A204.1 (cell line): Measurements from ENCODE around the gene MYOZ1.
"Not testable (repeated sequence)": the region's sequence is repeated elsewhere in the genome, so short reads cannot be mapped to it uniquely, and the experiment has no call there.

Experiments used
- FAIRE-seq: peaks from 2 replicates; lab custom pipeline; 2012; peaks lifted over from hg19 to GRCh38; lab: Jason Lieb, UNC

Gene MYOZ1

DNA sequence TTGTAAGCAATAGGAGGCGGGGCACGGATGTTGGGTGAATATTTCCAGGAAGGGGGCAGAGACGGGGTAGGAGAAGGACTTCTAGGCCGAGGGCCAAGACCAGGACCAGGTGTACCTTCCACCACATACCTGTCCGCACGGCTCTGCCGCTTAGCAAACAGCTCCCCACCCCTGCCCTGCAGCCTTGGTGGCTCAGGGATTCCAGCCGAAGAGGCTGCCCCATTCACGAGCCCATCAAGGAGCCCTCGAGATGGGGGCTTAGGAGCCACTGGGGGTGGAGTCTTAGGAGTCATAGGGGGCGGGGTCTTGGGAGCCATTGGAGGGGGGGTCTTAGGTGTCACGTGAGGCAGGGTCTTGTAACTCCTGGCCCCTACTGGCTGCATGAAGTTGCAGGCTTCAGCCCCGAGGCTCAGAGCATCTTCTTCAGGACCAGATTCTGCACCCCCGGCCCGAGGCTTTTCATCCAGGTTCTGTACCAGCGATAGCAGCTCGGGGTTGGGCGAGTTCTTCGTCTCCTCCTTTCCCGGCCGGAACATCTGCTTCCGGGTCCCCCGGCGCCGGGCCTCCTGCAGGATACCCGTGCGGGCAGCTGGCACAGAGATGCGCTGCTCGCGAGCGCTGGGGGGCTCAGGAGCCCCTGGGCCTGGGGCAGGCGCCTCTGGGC is 6.1 kb upstream of the MYOZ1 start:
- no peak for FAIRE-seq

- no peak for FAIRE-seq
Observed at GRCh38 chr10:73646598-73647041, 5.3 kb upstream of the MYOZ1 start.

GRCh38 chr10:73645251-73645650 is 4.0 kb upstream of the MYOZ1 start:
- FAIRE-seq, result no peak

DNA sequence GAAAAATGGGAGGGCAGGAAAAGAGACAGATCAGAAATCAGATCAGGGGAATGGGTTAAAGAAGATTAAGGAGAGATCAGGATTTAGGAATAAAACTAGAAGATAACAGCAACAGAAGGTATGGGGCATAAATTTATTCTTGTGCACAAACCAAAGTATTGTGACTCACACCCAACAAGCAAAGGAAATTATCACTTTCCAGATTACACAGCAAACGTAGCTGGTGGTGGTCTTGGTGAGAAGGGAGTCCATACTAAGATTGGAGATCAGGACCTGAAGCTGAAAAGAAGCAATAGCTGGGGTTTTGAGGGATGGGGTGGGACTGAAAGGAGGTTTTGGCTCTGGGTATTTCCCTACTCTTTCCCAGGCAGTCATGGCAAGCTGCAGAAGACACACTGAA is 3.5 kb upstream of the MYOZ1 start:
- FAIRE-seq, result no peak

DNA sequence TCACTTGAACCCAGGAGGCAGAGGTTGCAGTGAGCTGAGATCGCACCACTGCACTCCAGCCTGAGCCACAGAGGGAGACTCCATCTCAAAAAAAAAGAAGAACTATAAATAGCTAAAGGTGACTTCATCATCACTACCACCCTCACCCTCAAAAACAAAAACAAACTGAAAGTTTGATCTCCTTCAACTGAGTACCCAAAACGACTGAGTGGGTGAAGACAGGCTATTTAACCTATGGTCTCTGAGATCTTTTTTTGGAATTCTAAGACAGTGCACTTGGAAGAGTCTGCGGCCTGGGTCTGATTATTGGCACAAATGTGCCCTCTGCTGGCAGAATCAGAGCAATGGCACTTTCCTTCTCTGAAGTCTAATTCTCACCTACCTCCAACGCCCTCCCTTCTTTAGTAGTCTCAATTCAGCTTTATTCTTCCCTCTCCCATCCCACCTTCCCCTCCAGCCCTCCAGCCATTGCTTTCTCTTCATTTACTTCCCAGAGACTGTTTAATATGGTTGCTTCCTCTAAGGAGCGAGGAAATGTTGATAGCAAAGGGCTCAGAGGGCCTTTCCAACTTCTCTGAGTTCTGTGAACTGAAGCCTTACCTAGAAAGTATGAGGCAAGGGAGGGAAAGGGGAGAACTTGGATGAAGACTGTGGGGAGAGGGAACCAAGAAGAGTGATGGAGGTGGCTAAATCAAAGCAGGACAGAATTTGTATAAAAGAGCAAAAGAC is 2.9 kb upstream of the MYOZ1 start:
- FAIRE-seq, result peak; percentile 85

- FAIRE-seq, result no peak
Observed at GRCh38 chr10:73643362-73643761, 2.1 kb upstream of the MYOZ1 start.

DNA sequence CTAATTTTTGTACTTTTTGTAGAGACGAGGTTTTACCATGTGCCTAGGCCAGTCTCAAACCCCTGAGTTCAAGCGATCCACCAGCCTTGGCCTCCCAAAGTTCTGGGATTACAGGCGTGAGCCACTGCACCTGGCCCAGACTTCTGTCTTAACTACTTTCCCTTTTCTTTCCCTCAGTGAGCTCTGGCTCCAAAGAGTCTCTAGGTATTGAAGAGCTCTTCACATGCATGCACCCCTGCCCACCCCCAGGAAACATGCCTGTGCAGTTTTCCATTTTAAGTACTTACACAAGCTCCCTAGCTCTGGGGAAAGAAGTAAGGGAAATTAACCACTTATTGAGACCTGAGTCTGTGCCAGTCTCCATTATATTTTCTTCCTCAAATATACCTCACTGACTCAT is 2.0 kb downstream of the MYOZ1 start:
- no peak for FAIRE-seq

DNA sequence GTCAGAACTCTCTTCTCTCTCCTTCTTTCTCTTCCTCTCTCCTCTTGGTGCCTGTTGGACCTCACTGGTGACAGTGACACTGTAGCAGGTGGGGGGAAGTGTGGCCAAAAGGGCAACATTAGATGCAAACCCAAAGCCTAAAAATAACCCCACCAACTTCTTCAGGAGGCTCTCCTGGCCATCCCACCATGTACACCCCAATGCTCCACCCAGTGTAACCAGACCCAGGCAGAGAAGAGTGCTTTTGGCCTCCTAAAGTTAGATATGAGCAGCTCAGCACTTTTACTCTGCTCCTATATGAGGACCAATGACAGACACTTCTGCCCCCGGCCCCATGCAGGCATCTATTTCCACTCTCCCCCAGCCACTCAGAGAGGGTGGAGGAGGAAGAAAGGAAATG is 5.5 kb downstream of the MYOZ1 start:
- FAIRE-seq, result no peak

DNA sequence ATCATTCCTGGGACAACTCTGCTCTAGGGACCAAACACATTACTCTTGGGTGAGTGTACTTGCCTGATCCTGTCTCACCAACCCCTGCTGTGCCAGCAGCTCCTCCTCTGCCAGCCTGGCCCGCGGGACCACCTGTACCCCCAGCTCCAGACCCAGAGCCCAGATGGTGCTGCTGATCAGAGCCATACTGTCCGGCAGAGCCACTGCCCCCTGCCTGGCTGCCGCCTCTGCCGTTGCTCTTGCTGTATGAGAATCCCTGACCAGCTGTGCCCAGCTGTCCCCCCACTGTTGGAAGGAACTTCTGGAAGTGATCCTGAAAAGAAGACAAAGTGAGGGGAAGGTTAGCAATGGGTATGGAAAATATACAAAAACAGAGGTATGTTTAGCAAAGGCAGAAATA is 6.9 kb downstream of the MYOZ1 start:
- FAIRE-seq, result no peak

DNA sequence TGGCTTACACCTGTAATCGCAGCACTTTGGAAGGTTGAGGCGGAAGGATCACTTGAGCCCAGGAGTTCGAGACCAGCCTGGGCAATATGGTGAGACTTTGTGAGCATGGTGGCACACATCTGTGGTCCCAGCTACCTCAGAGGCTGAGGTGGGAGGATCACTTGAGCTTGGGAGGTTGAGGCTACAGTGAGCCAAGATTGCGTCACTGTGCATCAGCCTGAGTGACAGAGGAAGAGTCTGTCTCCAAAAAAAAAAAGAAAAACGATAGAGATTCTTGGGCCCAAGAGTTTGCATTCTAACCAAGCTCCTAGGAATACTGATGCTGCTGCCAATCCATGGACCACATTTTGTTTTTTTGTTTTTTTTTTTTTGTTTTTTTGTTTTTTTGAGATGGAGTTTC is 12.1 kb downstream of the MYOZ1 start:
- no peak for FAIRE-seq

- no peak for FAIRE-seq
Observed at GRCh38 chr10:73628405-73628804, 12.9 kb downstream of the MYOZ1 start.

- no peak for FAIRE-seq
Observed at GRCh38 chr10:73627300-73627699, 14.0 kb downstream of the MYOZ1 start.

DNA sequence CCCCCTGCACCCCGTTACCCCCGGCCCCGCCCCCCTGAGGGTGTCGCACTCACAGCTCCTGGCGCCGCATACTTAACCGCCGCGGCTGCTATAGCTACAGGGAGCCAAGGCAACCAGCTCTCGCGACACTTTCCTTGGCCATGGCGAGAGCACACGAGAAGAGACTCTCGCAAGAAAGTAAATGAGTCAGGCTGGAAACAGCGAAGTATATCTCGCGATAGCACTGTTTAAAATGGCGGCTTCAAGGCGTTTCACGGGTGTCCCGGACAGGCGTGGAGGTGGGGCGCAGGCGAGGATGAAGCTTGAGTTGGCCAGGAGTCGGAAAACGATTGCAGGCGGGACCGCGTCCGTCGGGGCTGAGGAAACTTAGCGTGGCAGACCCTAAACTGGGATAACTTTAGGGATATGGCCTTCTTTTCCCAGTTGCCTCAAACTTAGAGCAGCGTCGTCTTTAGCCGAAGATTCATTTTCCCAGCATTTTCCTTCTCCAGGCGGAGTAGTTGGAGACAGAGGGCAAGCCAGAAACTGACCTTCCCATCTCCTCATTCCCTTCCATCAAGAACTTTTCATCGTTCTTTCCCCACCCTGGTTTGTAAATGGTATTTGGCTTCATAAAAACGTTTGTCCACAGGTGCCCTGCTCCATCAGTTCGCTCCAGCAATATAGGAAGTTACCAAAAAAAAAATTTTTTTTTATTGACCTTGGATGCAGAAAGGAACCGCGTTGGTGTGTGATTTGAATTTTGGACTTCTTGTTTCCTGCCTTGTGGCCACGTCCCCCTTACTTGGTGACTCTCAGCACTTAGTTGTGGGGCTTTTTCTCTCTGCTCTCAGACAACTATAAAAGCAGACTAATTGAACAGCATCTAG is 15.2 kb downstream of the MYOZ1 start:
- FAIRE-seq, result peak; percentile 85

- no peak for FAIRE-seq
Observed at GRCh38 chr10:73625004-73625883, 16.0 kb downstream of the MYOZ1 start.

GRCh38 chr10:73623056-73623455 is 18.2 kb downstream of the MYOZ1 start:
- no peak for FAIRE-seq

DNA sequence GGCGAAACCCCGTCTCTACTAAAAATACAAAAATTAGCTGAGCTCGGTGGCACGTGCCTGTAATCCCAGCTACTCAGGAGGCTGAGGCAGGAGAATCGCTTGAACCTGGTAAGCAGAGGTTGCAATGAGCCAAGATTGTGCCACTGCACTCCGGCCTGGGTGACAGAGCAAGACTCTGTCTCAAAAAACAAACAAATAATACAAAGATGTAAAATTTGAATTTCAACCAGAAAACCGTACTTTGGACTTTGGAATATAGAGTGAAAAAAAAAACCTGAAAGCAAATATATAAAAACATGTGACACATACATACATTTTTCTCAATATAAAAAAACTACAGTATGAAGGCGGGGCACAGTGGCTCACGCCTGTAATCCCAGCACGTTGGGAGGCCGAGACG is 20.3 kb downstream of the MYOZ1 start:
- not testable (repeated sequence) for FAIRE-seq

DNA sequence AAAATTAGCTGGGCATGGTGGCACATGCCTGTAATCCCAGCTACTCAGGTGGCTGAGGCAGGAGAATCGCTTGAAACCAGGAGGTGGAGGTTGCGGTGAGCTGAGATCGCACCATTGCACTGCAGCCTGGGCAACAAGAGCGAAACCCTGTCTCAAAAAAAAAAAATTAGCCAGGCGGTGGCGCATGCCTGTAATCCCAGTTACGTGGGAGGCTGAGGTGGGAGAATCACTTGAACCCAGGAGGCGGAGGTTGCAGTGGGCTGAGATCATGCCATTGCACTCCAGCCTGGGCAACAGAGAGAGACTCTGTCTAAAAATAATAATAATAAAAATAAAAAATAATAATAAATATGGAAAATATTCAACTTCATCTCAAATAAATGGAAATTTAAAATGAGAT is 24.1 kb downstream of the MYOZ1 start:
- FAIRE-seq, result not testable (repeated sequence)

GRCh38 chr10:73614720-73615119 is 26.6 kb downstream of the MYOZ1 start:
- no peak for FAIRE-seq

GRCh38 chr10:73609116-73609515 is 32.2 kb downstream of the MYOZ1 start:
- no peak for FAIRE-seq

DNA sequence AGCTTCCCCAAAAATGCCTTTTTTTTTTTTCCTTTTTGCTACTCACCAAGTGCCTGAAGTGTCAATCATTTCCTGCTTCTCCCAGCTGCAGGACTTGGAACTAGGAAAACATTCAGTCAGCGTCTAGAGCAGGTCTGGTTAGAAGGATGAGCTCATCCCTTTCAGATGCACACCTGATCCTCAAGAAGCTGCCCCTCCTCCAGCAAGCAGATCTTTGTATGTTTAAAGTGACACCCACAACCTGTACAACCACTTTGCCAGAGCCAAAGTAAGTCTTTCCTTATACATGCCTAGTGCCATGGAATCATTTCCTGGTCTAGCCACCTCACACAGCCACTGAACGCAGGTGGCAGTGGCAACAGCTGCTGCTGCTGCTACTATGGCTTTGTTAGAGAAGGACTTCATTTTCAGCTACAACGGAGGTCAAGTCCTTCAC is 39.8 kb downstream of the MYOZ1 start:
- no peak for FAIRE-seq

GRCh38 chr10:73597346-73597745 is 43.9 kb downstream of the MYOZ1 start:
- FAIRE-seq, result no peak

- FAIRE-seq, result no peak
Observed at GRCh38 chr10:73593812-73594211, 47.5 kb downstream of the MYOZ1 start.
